Superior temporal gyrus (tissue), 1 donor: ENCODE data around the gene PRKCH.

Experiments used
- DNase-seq: peaks from one replicate; pipeline ENCODE4 v3.0.0-alpha.2; 2016; ENCODE audit errors: extremely low spot score

Gene PRKCH

DNA sequence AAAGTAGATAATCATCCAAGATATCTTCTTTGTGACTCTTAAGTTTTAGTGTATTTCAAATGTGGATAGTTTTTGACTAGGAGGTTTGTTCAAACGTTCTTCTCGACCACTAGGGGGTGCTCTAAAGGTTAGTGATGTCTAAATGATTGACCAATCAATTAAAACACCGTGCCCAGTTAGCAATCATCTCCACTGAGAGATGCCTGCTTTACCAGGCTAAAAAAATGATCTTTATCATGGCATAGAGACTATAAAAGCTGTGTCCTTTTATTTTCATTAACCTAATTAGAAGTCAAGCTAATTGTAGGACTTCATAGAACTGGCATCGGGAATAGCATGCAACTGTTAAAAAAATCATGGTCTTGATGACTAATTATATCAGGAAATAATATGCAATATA is 153.9 kb downstream of the PRKCH start:
- peak; percentile 88 for DNase-seq

GRCh38 chr14:61476105-61476753 is 154.8 kb downstream of the PRKCH start:
- DNase-seq, result no peak

- DNase-seq, result peak; percentile 50
Measured at GRCh38 chr14:61476754-61477410, 155.5 kb downstream of the PRKCH start.

DNA sequence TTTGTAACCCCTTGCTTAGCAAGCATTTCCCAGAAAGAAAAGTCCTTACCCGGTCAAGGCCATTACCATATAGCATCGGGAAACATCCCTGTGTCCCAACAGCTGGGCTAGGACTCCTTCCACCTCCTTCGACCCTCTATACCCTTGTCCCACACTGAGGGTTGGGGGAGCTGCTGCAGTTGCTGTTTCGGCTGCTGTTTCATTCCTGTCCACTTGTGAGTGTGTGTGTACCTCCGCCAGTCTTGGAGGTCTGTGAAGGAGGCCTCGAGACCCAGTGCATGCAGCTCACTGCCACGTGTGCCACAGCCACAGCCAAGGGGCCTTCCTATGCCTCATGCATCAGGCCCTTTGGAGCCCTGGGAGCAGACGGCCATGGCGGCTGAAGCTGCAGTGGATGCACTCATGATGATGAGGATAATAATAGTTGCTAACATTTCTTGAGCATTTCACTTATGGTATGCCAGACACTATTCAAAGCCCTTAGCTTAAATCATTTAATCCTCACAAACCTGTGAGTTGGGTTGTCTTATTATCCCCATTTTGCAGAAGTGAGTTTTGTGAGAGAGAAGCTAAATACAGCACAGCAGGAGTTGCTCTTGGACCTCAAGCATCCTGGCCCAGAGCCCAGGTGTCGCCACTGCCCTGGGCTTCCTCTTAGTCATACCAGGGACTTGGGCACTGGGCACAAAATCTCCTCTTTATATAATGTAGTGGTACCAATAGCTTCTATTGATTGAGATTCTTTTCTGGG is 156.5 kb downstream of the PRKCH start:
- DNase-seq, result no peak

DNA sequence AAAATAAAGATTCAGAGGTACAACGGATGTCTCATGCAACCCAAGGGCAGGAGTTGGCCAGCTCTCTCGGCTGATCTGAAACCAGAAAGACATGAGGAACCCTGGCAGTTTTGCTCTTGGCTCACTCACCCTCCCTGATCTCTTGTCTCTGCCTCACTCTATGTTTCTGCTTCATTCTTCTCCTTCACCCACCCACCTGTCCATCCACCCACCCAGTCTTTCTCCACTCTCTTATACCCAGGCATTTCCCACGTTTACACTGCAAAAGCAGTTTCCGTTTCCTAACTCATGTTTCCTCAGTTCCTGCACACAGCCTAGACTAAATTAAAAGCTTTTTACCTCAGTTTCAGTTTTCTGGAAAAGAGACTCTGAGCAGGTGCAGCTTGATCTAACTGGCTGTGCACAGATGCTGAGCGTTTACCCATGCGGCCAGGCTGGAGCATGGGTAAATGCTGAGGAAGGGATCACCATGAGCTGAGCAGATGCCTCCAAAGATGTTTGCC is 157.6 kb downstream of the PRKCH start:
- no peak for DNase-seq

DNA sequence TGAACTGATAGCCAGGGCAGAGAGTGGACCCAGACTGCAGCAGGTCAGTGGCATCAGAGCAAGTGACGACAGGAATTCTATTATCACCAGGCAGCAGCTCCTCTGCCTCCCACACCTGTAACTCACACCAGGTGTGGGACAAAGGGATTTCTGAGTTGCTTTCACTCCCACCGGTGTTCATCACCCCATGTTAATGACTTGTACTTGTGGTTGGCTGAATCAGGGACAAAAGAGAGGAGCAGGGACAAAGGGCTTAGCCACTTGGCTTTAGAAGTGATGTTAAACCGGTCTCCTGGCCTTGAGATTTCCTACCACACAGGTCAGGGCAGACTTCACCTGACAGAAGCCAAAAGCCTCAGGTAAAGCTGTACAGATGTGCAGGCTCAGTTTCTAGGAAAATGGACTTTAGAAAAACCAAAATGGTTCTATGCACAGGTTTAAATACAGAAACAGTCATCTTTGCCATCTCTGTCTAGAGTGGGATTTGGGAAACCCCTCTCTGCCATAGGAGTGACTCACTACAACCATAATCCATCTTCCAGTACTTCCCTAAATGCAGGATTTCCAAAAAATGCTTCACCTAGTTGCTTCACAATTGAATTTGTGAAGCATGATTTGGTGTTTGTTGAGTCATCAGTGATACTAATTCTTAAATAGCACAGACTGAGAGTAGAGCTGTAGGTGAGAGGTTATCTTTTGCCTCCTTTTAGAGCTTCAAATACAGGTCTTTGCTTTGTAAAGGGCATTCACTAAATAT is 158.5 kb downstream of the PRKCH start:
- no peak for DNase-seq

- DNase-seq, result no peak
Measured at GRCh38 chr14:61480704-61481285, 159.4 kb downstream of the PRKCH start.

DNA sequence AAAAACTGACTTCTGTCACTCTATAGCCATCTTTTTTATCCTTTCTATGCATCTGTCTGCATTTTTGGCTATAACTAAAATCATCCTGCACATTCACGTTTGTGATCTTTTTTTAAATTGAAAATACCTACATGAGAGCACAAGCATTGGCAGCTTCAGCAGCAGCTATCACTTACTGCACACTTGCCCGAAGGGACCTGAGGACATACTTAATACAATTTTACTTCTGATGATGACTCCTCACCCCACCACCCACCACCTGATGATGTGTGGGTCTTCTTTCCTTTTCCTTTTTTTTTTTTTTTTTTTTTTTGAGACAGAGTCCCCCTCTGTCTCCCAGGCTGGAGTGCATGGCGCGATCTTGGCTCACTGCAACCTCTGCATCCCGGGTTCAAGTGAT is 160.3 kb downstream of the PRKCH start:
- no peak for DNase-seq

GRCh38 chr14:61482348-61483206 is 161.2 kb downstream of the PRKCH start:
- no peak for DNase-seq

DNA sequence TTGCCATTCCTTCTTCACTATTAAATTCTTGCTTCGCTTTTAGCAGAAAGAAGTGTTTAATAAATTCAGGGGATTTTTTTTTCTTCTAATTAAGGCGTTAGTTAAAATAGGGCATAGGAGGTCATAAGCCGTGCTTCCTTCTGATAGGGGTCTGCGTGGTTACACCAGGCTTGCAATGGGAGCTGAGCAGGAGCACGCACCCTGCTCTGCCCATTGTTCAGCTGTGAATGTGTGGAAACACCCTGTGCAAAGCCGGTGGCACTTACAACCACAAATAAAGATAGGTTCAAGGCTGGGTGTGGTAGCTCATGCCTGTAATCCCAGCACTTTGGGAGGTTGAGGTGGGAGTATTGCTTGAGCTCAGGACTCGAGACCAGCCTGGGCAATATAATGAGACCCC is 162.1 kb downstream of the PRKCH start:
- DNase-seq, result no peak

- DNase-seq, result no peak
Measured at GRCh38 chr14:61484031-61484430, 162.7 kb downstream of the PRKCH start.

DNA sequence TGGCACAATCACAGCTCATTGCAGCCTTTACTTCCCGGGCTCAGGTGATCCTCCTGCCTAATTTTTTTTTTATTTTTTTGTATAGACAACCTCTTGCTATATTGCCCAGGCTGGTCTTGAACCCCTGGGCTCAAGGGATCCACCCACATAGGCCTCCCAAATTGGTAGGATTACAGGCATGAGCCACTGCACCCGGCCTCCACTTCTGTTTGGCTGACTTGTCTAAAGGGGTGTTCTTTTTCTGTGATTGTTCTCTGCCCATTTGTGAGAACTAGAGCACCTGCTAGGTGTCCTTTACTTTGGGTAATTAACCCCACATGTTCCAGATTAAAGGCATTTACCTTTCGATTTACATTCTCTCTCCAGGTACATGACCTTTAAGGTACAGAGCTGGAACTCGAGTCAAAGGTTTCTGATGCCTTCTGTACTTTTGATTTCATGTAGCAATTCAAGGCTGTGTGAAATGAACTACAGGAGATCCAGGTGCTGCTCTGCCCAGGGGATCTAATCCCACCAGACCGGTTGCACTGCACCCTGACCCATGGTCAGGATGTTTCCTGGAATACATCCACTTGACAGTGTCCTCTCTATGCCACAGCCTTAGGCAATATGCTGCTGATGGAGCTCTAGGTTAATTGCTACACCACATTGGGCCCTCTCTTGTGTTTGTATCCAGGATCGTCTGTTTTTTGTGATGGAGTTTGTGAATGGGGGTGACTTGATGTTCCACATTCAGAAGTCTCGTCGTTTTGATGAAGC is 163.6 kb downstream of the PRKCH start:
- DNase-seq, result no peak

DNA sequence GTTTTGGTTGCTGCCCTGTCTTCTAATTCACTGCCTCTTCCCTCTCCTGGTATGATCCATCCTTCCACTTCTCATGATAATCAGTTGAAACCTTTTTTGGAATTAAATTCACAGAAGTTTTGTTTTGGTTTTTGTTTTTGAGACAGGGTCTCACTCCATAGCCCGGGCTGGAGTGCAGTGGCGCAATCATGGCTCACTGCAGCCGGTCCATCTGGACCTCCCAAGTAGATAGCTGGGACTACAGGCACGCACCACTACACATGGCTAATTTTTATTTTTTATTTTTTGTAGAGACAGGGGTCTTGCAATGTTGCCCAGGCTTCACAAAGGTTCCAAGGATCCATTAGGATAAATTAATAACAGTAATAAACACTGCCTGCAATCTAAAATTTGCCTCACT is 164.3 kb downstream of the PRKCH start:
- no peak for DNase-seq

DNA sequence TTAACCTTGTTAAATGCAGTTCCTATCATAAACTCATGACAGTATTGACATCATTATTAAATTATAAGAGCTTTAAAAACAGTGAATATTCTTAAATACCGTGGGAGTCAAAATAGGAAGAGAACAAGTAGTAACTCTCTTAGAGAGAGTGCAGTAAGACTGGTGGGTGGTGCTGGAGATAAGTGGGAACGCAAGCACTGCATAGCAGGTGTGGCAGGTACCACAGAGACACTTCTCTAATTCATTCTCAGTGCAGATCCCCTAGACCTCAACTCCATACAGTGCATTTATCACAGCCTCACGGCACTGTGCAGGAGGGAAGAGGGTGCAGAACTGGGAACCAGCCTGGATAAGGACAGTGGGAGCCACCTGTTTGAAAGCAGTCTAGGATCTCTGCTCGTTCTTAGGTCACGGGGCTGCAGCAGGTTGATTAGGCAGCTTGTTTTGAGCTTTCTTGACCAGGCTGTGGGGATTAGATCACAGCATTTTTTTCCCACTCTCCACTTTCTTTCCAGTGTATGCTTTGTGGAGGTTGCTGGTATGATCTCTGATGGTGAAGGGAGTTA is 165.6 kb downstream of the PRKCH start:
- DNase-seq, result no peak

GRCh38 chr14:61488417-61489401 is 167.3 kb downstream of the PRKCH start:
- DNase-seq, result no peak

DNA sequence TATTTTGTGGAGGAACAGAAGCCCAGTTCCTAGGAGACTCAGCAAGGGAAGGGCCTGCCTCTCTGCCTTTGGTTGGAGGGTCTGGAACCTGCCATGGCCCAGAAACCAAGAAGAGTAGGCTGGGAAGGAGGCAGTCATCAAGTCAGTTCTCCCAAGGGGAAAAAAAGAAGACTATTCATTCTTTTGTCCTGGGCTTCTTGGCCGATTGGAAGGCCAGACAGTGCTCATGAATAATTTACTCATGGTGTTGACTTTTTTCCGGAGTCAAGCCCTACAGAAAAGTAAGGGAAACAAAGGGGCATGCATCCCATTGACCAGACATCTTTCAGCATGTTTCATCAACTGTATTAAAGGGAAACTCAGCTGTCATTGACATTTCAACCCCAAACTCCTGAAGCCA is 168.1 kb downstream of the PRKCH start:
- no peak for DNase-seq

DNA sequence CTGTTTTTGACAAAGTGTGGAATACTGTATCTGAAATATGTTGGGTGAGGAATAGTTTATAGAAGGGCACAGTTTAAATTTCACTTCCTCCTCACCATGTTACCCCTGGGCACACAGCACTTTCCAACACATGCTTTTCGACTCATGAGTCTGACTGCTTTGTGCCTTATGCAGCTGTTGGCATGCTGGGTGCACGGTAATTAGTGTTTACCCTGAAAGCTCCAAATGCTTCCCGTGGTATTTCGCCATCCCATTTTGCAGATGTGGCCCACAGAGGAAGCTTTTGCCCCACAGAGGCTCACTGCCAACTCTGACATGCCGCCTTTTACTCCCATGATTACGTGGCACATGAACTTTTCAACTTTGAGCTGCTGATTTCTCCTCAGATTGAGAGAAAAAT is 168.6 kb downstream of the PRKCH start:
- no peak for DNase-seq

DNA sequence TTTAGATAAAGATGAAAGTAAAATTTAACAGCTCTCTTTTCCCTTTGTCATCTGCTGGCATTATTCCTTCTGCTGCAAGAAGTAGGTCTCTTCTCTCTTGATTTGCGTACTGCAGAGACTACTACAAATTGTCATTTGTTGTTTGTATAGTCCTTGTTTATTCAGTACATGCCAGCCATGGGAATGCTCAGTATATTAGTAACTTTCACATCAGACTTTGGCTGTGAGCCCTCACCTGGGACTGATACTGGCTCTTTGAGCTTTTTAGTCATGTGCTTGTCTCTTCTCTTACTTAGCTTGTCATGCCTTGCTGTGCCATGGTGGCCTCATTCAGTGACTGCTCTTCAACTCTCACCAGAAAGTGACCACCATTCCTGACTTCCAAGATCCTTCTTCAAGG is 169.8 kb downstream of the PRKCH start:
- DNase-seq, result no peak
